A673 (cell line): Measurements from ENCODE around the gene HOXC12. TPM values are rescaled to one million over a fixed set of nuclear protein-coding genes. Genes with fewer than 3 reads are reported as not detected.

ENCODE experiments used
- BruUV-seq: library from RNA; stranded (reverse); fragments of 400-500 nt; replicated peaks from 2 replicates; lab custom pipeline; 2021; lab: Mats Ljungman, UMichigan
- CTCF ChIA-PET: fragments of 300-600 bp; sonication (Branson Sonifier 250); formaldehyde crosslinking; loops from one replicate; lab custom pipeline; 2022; ENCODE audit warnings: antibody characterized with exemption; lab: Charles Lee
- POLR2A ChIA-PET: fragments of 300-600 bp; sonication (Branson Sonifier 250); formaldehyde crosslinking; loops from one replicate; lab custom pipeline; 2022; ENCODE audit warnings: antibody characterized with exemption; ENCODE audit not compliant: low non-redundant PET; lab: Charles Lee
- DNase-seq: peaks from one replicate; pipeline ENCODE4 v3.0.0-alpha.2; 2015; ENCODE audit warnings: low spot score
- H3K27ac ChIP-seq: fragments of 200-600 bp; sonication (generic); 2 replicates; pipeline ENCODE4 v1.5.1; 2016; ENCODE audit warnings: mixed run types, low read depth, mild to moderate bottlenecking, mixed read lengths, antibody characterized with exemption, low read length; ENCODE audit not compliant: poor library complexity, severe bottlenecking
- H3K27me3 ChIP-seq: fragments of 200-600 bp; sonication (generic); replicated peaks from 2 replicates; pipeline ENCODE4 v1.6.1; 2017; ENCODE audit warnings: mixed run types, low read depth, mild to moderate bottlenecking, mixed read lengths, antibody characterized with exemption, low read length; ENCODE audit not compliant: insufficient read depth, poor library complexity
- H3K36me3 ChIP-seq: fragments of 200-600 bp; sonication (generic); 2 replicates; pipeline ENCODE4 v1.6.1; 2016; ENCODE audit warnings: mixed run types, mild to moderate bottlenecking, mixed read lengths, antibody characterized with exemption, low read length; ENCODE audit not compliant: insufficient read depth, poor library complexity, severe bottlenecking
- H3K4me1 ChIP-seq: fragments of 200-600 bp; sonication (generic); 2 replicates; pipeline ENCODE4 v1.6.1; 2017; ENCODE audit warnings: mixed run types, mild to moderate bottlenecking, mixed read lengths, antibody characterized with exemption, low read length; ENCODE audit not compliant: insufficient read depth, poor library complexity, severe bottlenecking
- H3K4me3 ChIP-seq: fragments of 200-600 bp; sonication (generic); 2 replicates; pipeline ENCODE4 v1.5.1; 2016; ENCODE audit warnings: low read depth, mixed run types, mild to moderate bottlenecking, mixed read lengths, low read length; ENCODE audit not compliant: poor library complexity, severe bottlenecking
- H3K9me3 ChIP-seq: fragments of 200-600 bp; sonication (generic); 2 replicates; pipeline ENCODE4 v1.6.1; 2016; ENCODE audit warnings: mixed run types, low read depth, mild to moderate bottlenecking, mixed read lengths, antibody characterized with exemption, low read length; ENCODE audit not compliant: poor library complexity, severe bottlenecking
- CTCF ChIP-seq: fragments of 300-800, 200-600 bp; sonication (generic); conservative IDR thresholded peaks from 2 replicates; pipeline ENCODE4 v1.5.1; 2017; ENCODE audit warnings: low read depth, mild to moderate bottlenecking, antibody characterized with exemption, low read length, moderate library complexity, mixed read lengths
- EZH2 ChIP-seq: fragments of 200-600 bp; sonication (generic); IDR thresholded peaks from 2 replicates; pipeline ENCODE4 v1.6.1; 2017; ENCODE audit warnings: borderline replicate concordance, low read depth, mild to moderate bottlenecking, mixed read lengths, antibody characterized with exemption, low read length; ENCODE audit not compliant: poor library complexity, severe bottlenecking
- intact Hi-C: fragments of 100-400 bp; cut with micrococcal nuclease; formaldehyde crosslinking; loops from one replicate; pipeline ENCODE4 v1.10.0; 2022; ENCODE audit not compliant: unreplicated experiment
- total RNA-seq: library from RNA; stranded (reverse); gene quantifications from 2 replicates; pipeline ENCODE4 v1.2.3, GENCODE V29; 2021

HOXC12 gene
- total RNA-seq, 1 experiment from 2014 or later, result 4.6 TPM

GRCh38 chr12:53976172-53976822, 21.6 kb downstream of the HOXC12 start:
- intact Hi-C loops, result no loop called here
- Histone ChIP-seq H3K4me1 (peaks cover 50% of the 10 kb centered on the region), H3K27ac (no peak overlapping the region)

DNA sequence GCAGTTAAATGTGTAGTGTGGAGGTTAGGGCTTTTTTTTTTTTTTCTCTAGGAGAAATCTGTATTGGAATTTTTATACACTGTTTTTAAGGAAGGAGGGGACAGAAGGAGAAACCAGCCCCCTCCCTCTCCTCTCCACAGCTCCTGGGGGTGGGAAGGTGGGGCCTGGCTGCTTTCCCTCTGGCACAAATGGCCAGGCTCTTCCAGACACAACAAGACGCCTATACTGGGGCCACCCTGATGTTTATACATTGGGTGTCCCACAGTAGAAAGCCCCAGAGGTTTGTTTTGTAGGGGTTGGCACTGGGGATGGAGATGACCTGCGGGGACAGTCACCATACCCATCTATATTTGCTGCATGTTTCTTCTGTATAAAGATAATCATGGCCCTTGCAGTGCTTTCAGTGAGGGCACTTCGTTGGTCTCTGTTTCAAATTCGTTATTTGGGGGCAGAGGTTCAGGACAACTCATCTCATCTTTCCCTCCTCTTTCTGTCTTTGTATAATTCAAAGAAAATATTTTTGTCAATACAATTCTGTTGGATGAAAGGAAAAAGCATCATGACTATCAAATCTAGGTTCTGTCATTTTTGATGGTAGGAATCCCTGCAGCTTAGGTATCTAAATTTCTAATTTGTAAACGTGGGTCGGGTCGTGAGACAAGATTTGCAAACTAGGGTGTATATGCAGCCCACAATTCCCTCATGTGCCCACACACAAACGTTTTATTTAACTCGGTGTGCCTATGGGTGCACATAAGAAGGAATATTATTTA, 22.3 kb downstream of the HOXC12 start:
- BruUV-seq, result no TSS peak
- DNase-seq, result no peak
- no peaks in the 10 kb centered on the region for H3K27me3 ChIP-seq
- H3K27ac ChIP-seq, result peak overlapping the region; percentile 68
- CTCF ChIA-PET, result interaction anchor here (1.1 kb wide), 1 partner anchor 8 kb away, joined by 6 read pairs; the partner anchor contains the start of gene HOXC10
- H3K36me3 ChIP-seq, result no peaks in the 10 kb centered on the region
- peaks cover 50% of the 10 kb centered on the region for H3K4me1 ChIP-seq
- POLR2A ChIA-PET, result no interaction called here
- no peak overlapping the region for H3K4me3 ChIP-seq
- intact Hi-C loops, result no loop called here
- TF ChIP-seq CTCF (no peak), EZH2 (no peak)
- H3K9me3 ChIP-seq, result peaks cover 6% of the 10 kb centered on the region

More at GRCh38 chr12:53976172-53976822, 21.6 kb downstream of the HOXC12 start:
- BruUV-seq, result no TSS peak
- POLR2A ChIA-PET, result no interaction called here
- Histone ChIP-seq H3K4me3 (no peak overlapping the region), H3K36me3 (no peaks in the 10 kb centered on the region), H3K9me3 (peaks cover 6% of the 10 kb centered on the region), H3K27me3 (no peaks in the 10 kb centered on the region)
- CTCF ChIA-PET, result interaction anchor here (0.6 to 1.1 kb wide), 2 partner anchors 9 to 208 kb away, joined by 6 to 8 read pairs; partner anchors contain the start of gene HOXC10
- TF ChIP-seq CTCF, result no peak
- no peak for TF ChIP-seq EZH2
- DNase-seq, result no peak

- BruUV-seq, result no TSS peak
- Histone ChIP-seq H3K4me3 (no peak overlapping the region), H3K4me1 (peaks cover 49% of the 10 kb centered on the region), H3K36me3 (no peaks in the 10 kb centered on the region), H3K27ac (peak overlapping the region; percentile 68), H3K9me3 (peaks cover 6% of the 10 kb centered on the region), H3K27me3 (no peaks in the 10 kb centered on the region)
- ChIA-PET POLR2A (no interaction called here), CTCF (no interaction called here)
- intact Hi-C loops, result no loop called here
- no peak for TF ChIP-seq CTCF
- no peak for TF ChIP-seq EZH2
- DNase-seq, result no peak
These were observed 23.1 kb downstream of the HOXC12 start for GRCh38 chr12:53977596-53978445.
